Peyer's patch (tissue), 4 donors: ENCODE data around the gene SIRPG.

Experiments
- CTCF ChIP-seq, 6 experiments: fragments of 450-650 bp in 4 of 6; fragments of 200-600 bp in 2 of 6; sonication (generic) in 1 of 6; IDR thresholded peaks; one replicate each; pipeline ENCODE4 v1.5.1; 2017 to 2019; ENCODE audit warnings: antibody characterized with exemption in 6 of 6, mild to moderate bottlenecking in 3 of 6, moderate library complexity in 1 of 6
- POLR2A ChIP-seq, 2 donors: fragments of 450-650 bp; IDR thresholded peaks; one replicate each; pipeline ENCODE4 v1.5.1; 2017; ENCODE audit warnings: antibody characterized with exemption in 2 of 2, mild to moderate bottlenecking in 2 of 2, moderate library complexity in 2 of 2

- TF ChIP-seq CTCF (IDR thresholded peaks at IDR 0.05) (no peak), POLR2A (IDR thresholded peaks at IDR 0.05) (no peak)
These were observed 35.1 kb downstream of the SIRPG start for GRCh38 chr20:1622450-1622849.
